ENCODE results near the gene SPATA45. TPM values are rescaled to one million over a fixed set of nuclear protein-coding genes. Genes with fewer than 3 reads are reported as not detected.
A peak's percentile ranks its signal among the peaks of the same experiment; 100 is the strongest.

SPATA45 gene
- total and polyA plus RNA-seq, 2 of the 13 experiments (the other 11 are each of a cell fraction or from before 2014, with no cell fraction given), result 0.17 to 0.64 TPM

DNA sequence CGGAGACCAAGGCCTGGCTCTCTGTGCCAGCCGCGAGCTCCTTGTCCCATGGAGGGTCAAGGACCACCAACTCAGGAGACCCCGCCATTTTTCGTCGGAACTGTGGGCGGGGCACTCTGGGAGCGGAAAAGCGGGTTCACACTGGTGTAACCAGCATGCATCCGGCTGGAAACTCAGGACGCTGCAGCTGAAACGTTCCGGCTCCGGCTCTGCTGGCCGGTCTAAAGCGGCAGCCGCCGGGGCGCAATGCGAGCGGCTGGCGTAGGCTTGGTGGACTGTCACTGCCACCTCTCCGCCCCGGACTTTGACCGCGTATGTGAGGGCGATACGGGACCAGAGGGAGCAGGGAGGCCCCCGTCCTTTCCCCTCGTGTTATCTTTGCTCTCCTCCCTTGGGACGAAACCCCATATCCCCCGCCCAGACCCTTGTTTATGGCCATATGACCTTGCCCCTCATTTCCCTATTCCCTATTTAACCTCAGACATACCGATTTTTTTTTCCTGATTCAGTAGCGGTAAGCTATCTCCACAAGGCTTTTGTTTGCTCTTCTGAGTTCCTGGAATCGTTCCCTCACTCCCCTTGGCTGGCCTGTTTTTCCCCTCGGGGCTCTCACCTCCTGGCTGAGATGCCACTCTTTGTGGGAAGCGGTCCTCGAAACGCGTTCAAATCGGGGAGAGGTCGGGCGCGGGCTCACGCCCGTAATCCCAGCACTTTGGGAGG, 55.6 kb downstream of the SPATA45 start, which contains the start of the genes NSL1 and TATDN3 (continued):
- TF ChIP-seq, protein P1, sequence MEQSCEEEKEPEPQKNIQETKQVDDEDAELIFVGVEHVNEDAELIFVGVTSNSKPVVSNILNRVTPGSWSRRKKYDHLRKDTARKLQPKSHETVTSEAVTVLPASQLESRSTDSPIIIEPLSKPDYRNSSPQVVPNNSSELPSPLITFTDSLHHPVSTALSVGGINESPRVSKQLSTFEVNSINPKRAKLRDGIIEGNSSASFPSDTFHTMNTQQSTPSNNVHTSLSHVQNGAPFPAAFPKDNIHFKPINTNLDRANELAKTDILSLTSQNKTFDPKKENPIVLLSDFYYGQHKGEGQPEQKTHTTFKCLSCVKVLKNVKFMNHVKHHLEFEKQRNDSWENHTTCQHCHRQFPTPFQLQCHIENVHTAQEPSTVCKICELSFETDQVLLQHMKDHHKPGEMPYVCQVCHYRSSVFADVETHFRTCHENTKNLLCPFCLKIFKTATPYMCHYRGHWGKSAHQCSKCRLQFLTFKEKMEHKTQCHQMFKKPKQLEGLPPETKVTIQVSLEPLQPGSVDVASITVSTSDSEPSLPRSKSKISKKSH (CRISPR knock-in tag; IDR thresholded peaks at IDR 0.05; ENCODE audit: borderline replicate concordance), result peak; percentile 33; the same call in 1 of the 2 replicates
- TF ChIP-seq SP2 (CRISPR knock-in tag; IDR thresholded peaks at IDR 0.05), result 0 out of 2 replicates have a peak, but pooled peaks have one; percentile 16
- no peak for TF ChIP-seq RFX1 (IDR thresholded peaks at IDR 0.05)
- TF ChIP-seq, protein P2, sequence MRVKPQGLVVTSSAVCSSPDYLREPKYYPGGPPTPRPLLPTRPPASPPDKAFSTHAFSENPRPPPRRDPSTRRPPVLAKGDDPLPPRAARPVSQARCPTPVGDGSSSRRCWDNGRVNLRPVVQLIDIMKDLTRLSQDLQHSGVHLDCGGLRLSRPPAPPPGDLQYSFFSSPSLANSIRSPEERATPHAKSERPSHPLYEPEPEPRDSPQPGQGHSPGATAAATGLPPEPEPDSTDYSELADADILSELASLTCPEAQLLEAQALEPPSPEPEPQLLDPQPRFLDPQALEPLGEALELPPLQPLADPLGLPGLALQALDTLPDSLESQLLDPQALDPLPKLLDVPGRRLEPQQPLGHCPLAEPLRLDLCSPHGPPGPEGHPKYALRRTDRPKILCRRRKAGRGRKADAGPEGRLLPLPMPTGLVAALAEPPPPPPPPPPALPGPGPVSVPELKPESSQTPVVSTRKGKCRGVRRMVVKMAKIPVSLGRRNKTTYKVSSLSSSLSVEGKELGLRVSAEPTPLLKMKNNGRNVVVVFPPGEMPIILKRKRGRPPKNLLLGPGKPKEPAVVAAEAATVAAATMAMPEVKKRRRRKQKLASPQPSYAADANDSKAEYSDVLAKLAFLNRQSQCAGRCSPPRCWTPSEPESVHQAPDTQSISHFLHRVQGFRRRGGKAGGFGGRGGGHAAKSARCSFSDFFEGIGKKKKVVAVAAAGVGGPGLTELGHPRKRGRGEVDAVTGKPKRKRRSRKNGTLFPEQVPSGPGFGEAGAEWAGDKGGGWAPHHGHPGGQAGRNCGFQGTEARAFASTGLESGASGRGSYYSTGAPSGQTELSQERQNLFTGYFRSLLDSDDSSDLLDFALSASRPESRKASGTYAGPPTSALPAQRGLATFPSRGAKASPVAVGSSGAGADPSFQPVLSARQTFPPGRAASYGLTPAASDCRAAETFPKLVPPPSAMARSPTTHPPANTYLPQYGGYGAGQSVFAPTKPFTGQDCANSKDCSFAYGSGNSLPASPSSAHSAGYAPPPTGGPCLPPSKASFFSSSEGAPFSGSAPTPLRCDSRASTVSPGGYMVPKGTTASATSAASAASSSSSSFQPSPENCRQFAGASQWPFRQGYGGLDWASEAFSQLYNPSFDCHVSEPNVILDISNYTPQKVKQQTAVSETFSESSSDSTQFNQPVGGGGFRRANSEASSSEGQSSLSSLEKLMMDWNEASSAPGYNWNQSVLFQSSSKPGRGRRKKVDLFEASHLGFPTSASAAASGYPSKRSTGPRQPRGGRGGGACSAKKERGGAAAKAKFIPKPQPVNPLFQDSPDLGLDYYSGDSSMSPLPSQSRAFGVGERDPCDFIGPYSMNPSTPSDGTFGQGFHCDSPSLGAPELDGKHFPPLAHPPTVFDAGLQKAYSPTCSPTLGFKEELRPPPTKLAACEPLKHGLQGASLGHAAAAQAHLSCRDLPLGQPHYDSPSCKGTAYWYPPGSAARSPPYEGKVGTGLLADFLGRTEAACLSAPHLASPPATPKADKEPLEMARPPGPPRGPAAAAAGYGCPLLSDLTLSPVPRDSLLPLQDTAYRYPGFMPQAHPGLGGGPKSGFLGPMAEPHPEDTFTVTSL (CRISPR knock-in tag; IDR thresholded peaks at IDR 0.05; ENCODE audit: borderline replicate concordance), result peak; percentile 89; the same call in 1 of the 2 replicates
- TF ChIP-seq, protein P3, sequence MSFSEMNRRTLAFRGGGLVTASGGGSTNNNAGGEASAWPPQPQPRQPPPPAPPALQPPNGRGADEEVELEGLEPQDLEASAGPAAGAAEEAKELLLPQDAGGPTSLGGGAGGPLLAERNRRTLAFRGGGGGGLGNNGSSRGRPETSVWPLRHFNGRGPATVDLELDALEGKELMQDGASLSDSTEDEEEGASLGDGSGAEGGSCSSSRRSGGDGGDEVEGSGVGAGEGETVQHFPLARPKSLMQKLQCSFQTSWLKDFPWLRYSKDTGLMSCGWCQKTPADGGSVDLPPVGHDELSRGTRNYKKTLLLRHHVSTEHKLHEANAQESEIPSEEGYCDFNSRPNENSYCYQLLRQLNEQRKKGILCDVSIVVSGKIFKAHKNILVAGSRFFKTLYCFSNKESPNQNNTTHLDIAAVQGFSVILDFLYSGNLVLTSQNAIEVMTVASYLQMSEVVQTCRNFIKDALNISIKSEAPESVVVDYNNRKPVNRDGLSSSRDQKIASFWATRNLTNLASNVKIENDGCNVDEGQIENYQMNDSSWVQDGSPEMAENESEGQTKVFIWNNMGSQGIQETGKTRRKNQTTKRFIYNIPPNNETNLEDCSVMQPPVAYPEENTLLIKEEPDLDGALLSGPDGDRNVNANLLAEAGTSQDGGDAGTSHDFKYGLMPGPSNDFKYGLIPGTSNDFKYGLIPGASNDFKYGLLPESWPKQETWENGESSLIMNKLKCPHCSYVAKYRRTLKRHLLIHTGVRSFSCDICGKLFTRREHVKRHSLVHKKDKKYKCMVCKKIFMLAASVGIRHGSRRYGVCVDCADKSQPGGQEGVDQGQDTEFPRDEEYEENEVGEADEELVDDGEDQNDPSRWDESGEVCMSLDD (CRISPR knock-in tag; IDR thresholded peaks at IDR 0.05; ENCODE audit: borderline replicate concordance), result peak; percentile 56; the same call in 1 of the 2 replicates

All from HepG2 (cell line).